K562 (cell line): ENCODE data around the gene ADAT3. TPM values are rescaled to one million over a fixed set of nuclear protein-coding genes. Genes with fewer than 3 reads are reported as not detected.

ENCODE experiments used
- DMBX1 ChIP-seq: fragments of 250-450 bp; sonication (Bioruptor Pico); IDR thresholded peaks from 2 replicates; pipeline ENCODE4 v1.8.0; 2022; ENCODE audit warnings: inconsistent platforms, mild to moderate bottlenecking, moderate library complexity, borderline replicate concordance
- GABPB1 ChIP-seq: sonication (generic); formaldehyde crosslinking; IDR thresholded peaks from 2 replicates; pipeline ENCODE4 v1.8.0; 2022; ENCODE audit warnings: mild to moderate bottlenecking, missing genetic modification reagents
- NFIC ChIP-seq: fragments of 450-650 bp; IDR thresholded peaks from 2 replicates; pipeline ENCODE4 v1.6.1; 2017; ENCODE audit warnings: mild to moderate bottlenecking, inconsistent platforms
- NR0B1 ChIP-seq: fragments of 450-650 bp; IDR thresholded peaks from one replicate; pipeline ENCODE4 v1.6.1; 2018; ENCODE audit warnings: mild to moderate bottlenecking, moderate library complexity; ENCODE audit not compliant: partially characterized antibody
- OTX1 ChIP-seq: fragments of 450-650 bp; formaldehyde crosslinking; IDR thresholded peaks from 2 replicates; pipeline ENCODE4 v1.4.0; 2022; ENCODE audit warnings: mild to moderate bottlenecking
- ZNF830 ChIP-seq: fragments of 250-450 bp; sonication (Bioruptor Pico); IDR thresholded peaks from 2 replicates; pipeline ENCODE4 v1.5.0; 2021; ENCODE audit warnings: mild to moderate bottlenecking
- polyA plus RNA-seq, 8 experiments: library from polyadenylated mRNA; depleted of rRNA in 4 of 8; stranded (reverse) in 5 of 8; unstranded in 3 of 8; fragments of >200 nt; fragmentation: Nextera tagmentation in 2 of 8; fragmentation: Illumina TruSeq in 1 of 8; extraction: Ambion mirVana in 2 of 8; extraction: Trizol in 1 of 8; gene quantifications; 2 replicates each; pipeline versions ENCODE4 v1.2.1 to v1.2.3, GENCODE V29; 2011 to 2014; ENCODE audit warnings: inconsistent platforms in 1 of 8, missing spikeins in 1 of 8
- total RNA-seq, 7 experiments: library from RNA; depleted of rRNA in 6 of 7; stranded (reverse); fragments of >200 nt in 6 of 7; fragmentation: Illumina TruSeq in 2 of 7; extraction: Trizol in 2 of 7; gene quantifications; 2 replicates each; pipeline versions ENCODE4 v1.2.1 to v1.2.3, GENCODE V29; 2011 to 2021; ENCODE audit warnings: low replicate concordance in 1 of 7
- TF ChIP-seq, protein P1 (sequence below): fragments of 150-350 bp; IDR thresholded peaks from 2 replicates; pipeline ENCODE4 v1.6.1; 2014; ENCODE audit warnings: low read depth, mild to moderate bottlenecking, low read length, borderline replicate concordance
- TF ChIP-seq, protein P2 (sequence below): sonication (generic); formaldehyde crosslinking; IDR thresholded peaks from 2 replicates; pipeline ENCODE4 v1.8.1; 2023; ENCODE audit warnings: missing genetic modification reagents, mild to moderate bottlenecking, borderline replicate concordance

The ADAT3 gene
- total and polyA plus RNA-seq, 9 of the 15 experiments (the other 6 are each of a cell fraction or from before 2014, with no cell fraction given): 0.67 to 15.6 (median 7.8) TPM; not detected in 4

GRCh38 chr19:1873524-1874473, 31.4 kb upstream of the ADAT3 start (continued):
- TF ChIP-seq DMBX1 (CRISPR knock-in tag) (peak; percentile 49; the same call in 1 of the 2 replicates), ZNF830 (CRISPR knock-in tag) (no peak), GABPB1 (CRISPR knock-in tag) (peak; percentile 21; the same call in 1 of the 2 replicates), NR0B1 (no peak), NFIC (peak; percentile 79), OTX1 (CRISPR knock-in tag) (no peak)
- TF ChIP-seq, protein P1, sequence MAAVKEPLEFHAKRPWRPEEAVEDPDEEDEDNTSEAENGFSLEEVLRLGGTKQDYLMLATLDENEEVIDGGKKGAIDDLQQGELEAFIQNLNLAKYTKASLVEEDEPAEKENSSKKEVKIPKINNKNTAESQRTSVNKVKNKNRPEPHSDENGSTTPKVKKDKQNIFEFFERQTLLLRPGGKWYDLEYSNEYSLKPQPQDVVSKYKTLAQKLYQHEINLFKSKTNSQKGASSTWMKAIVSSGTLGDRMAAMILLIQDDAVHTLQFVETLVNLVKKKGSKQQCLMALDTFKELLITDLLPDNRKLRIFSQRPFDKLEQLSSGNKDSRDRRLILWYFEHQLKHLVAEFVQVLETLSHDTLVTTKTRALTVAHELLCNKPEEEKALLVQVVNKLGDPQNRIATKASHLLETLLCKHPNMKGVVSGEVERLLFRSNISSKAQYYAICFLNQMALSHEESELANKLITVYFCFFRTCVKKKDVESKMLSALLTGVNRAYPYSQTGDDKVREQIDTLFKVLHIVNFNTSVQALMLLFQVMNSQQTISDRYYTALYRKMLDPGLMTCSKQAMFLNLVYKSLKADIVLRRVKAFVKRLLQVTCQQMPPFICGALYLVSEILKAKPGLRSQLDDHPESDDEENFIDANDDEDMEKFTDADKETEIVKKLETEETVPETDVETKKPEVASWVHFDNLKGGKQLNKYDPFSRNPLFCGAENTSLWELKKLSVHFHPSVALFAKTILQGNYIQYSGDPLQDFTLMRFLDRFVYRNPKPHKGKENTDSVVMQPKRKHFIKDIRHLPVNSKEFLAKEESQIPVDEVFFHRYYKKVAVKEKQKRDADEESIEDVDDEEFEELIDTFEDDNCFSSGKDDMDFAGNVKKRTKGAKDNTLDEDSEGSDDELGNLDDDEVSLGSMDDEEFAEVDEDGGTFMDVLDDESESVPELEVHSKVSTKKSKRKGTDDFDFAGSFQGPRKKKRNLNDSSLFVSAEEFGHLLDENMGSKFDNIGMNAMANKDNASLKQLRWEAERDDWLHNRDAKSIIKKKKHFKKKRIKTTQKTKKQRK: no peak
- TF ChIP-seq, protein P2, sequence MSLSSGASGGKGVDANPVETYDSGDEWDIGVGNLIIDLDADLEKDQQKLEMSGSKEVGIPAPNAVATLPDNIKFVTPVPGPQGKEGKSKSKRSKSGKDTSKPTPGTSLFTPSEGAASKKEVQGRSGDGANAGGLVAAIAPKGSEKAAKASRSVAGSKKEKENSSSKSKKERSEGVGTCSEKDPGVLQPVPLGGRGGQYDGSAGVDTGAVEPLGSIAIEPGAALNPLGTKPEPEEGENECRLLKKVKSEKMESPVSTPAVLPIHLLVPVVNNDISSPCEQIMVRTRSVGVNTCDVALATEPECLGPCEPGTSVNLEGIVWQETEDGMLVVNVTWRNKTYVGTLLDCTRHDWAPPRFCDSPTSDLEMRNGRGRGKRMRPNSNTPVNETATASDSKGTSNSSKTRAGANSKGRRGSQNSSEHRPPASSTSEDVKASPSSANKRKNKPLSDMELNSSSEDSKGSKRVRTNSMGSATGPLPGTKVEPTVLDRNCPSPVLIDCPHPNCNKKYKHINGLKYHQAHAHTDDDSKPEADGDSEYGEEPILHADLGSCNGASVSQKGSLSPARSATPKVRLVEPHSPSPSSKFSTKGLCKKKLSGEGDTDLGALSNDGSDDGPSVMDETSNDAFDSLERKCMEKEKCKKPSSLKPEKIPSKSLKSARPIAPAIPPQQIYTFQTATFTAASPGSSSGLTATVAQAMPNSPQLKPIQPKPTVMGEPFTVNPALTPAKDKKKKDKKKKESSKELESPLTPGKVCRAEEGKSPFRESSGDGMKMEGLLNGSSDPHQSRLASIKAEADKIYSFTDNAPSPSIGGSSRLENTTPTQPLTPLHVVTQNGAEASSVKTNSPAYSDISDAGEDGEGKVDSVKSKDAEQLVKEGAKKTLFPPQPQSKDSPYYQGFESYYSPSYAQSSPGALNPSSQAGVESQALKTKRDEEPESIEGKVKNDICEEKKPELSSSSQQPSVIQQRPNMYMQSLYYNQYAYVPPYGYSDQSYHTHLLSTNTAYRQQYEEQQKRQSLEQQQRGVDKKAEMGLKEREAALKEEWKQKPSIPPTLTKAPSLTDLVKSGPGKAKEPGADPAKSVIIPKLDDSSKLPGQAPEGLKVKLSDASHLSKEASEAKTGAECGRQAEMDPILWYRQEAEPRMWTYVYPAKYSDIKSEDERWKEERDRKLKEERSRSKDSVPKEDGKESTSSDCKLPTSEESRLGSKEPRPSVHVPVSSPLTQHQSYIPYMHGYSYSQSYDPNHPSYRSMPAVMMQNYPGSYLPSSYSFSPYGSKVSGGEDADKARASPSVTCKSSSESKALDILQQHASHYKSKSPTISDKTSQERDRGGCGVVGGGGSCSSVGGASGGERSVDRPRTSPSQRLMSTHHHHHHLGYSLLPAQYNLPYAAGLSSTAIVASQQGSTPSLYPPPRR (CRISPR knock-in tag): no peak
